ENCODE measurements around the gene GPD1. TPM values are rescaled to one million over a fixed set of nuclear protein-coding genes. Genes with fewer than 3 reads are reported as not detected.
A peak's percentile ranks its signal among the peaks of the same experiment; 100 is the strongest.

Gene GPD1
- total and polyA plus RNA-seq, 9 of the 15 experiments (the other 6 are each of a cell fraction or from before 2014, with no cell fraction given), result 0.13 to 1.00 (median 0.55) TPM

DNA sequence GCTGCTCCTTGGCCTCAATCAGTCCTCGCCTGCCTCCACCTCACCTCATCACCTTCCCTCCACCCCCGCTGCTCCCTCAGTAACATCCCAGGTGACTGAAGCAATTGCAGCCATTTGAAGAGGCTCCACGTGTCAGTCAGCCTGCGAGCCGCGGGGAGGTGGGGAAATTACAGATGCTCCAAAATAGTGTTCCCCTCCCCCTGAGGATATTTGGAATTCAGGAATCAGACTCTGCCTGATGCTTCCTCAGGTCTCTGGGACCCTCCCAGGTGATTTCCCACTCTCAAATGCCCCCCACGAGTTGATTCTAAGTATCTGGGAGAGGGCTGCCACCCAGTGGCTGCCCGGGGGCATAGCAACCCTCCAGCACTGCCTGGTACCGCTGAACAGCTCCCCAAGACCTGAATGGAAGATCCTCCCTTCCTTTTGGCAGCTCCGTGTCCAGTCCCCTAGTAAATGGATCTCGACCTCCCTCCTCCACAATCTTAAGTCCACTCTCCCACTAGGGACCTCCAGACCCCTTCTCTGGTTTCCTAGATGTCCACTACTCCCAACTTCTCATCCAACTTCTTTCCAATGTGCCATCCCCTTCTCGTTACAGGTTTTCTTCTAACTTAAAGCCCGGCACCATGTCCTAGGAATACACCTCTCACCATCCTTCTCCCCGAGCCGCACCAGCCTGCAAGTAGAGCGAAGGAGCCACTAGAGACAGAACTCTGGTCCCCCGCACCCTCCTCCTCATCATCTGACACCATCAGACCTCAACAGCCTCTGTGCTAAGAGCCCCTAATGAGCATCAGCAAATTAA lies 47.8 kb upstream of the GPD1 start (continued):
- TF ChIP-seq FOXP4 (CRISPR knock-in tag; IDR thresholded peaks at IDR 0.05; ENCODE audit: borderline replicate concordance) (no peak), SP2 (IDR thresholded peaks at IDR 0.05; ENCODE audit: extremely low read depth, low read depth, low read length, poor library complexity, severe bottlenecking) (no peak), MGA (IDR thresholded peaks at IDR 0.05) (peak; percentile 80), CSDE1 (IDR thresholded peaks at IDR 0.05) (no peak), WHSC1 (IDR thresholded peaks at IDR 0.05; ENCODE audit: low read length) (no peak), ZNF644 (tag; IDR thresholded peaks at IDR 0.05; ENCODE audit: low read depth) (no peak), TRIM25 (IDR thresholded peaks at IDR 0.05; ENCODE audit: borderline replicate concordance) (no peak), SMC3 (conservative IDR thresholded peaks at IDR 0.05; ENCODE audit: insufficient read depth, low read depth, low read length) (peak; percentile 85), SMAD3 (CRISPR knock-in tag; conservative IDR thresholded peaks at IDR 0.05) (no peak)
